ENCODE measurements around the gene ZFP92.
"Not testable (repeated sequence)": the region's sequence is repeated elsewhere in the genome, so short reads cannot be mapped to it uniquely, and the experiment has no call there.

ZFP92 gene

GRCh38 chrX:153411255-153411987 is at the start of gene ZFP92:
TSS of gene ZFP92 (plus strand) at chrX:153411472. CDS start at chrX:153418323, 6,851 bp downstream.
- peak; percentile 51 for DNase-seq

- DNase-seq: no peak
Observed at GRCh38 chrX:153361781-153362397, 49.4 kb upstream of the ZFP92 start.

- no peak for DNase-seq
Observed at GRCh38 chrX:153365670-153366069, 45.6 kb upstream of the ZFP92 start.

- no peak for DNase-seq
Observed at GRCh38 chrX:153366119-153366518, 45.2 kb upstream of the ZFP92 start.

GRCh38 chrX:153366878-153367538 is 44.3 kb upstream of the ZFP92 start:
- no peak for DNase-seq

- no peak for DNase-seq
Observed at GRCh38 chrX:153370293-153371055, 40.8 kb upstream of the ZFP92 start.

GRCh38 chrX:153371256-153371655 is 40.0 kb upstream of the ZFP92 start:
- no peak for DNase-seq

- no peak for DNase-seq
Observed at GRCh38 chrX:153372949-153373348, 38.3 kb upstream of the ZFP92 start.

- no peak for DNase-seq
Observed at GRCh38 chrX:153374426-153374825, 36.8 kb upstream of the ZFP92 start.

- DNase-seq: no peak
Observed at GRCh38 chrX:153375571-153375970, 35.7 kb upstream of the ZFP92 start.

- no peak for DNase-seq
Observed at GRCh38 chrX:153377727-153378126, 33.5 kb upstream of the ZFP92 start.

- no peak for DNase-seq
Observed at GRCh38 chrX:153378607-153379006, 32.7 kb upstream of the ZFP92 start.

- no peak for DNase-seq
Observed at GRCh38 chrX:153379508-153379907, 31.8 kb upstream of the ZFP92 start.

- DNase-seq: no peak
Observed at GRCh38 chrX:153379971-153380581, 31.2 kb upstream of the ZFP92 start.

- DNase-seq: no peak
Observed at GRCh38 chrX:153380691-153381090, 30.6 kb upstream of the ZFP92 start.

GRCh38 chrX:153381684-153382532 is 29.4 kb upstream of the ZFP92 start:
- peak; percentile 68 for DNase-seq

- no peak for DNase-seq
Observed at GRCh38 chrX:153382563-153383482, 28.4 kb upstream of the ZFP92 start.

GRCh38 chrX:153384390-153384789 is 26.9 kb upstream of the ZFP92 start:
- DNase-seq: no peak

- DNase-seq: not testable (repeated sequence)
Observed at GRCh38 chrX:153384973-153385372, 26.3 kb upstream of the ZFP92 start.

GRCh38 chrX:153386097-153386496 is 25.2 kb upstream of the ZFP92 start:
- no peak for DNase-seq

- DNase-seq: no peak
Observed at GRCh38 chrX:153387345-153387744, 23.9 kb upstream of the ZFP92 start.
